NCI-H2196 (cell line): ENCODE measurements around the gene STARD4.

Experiments used
- DNase-seq: peaks from one replicate; lab custom pipeline; 2025; ENCODE audit not compliant: unreplicated experiment; lab: John Stamatoyannopoulos, UW

Gene STARD4

GRCh38 chr5:111528056-111528455 lies 15.7 kb upstream of the STARD4 start:
- no peak for DNase-seq

GRCh38 chr5:111520908-111521307 lies 8.6 kb upstream of the STARD4 start:
- no peak for DNase-seq

GRCh38 chr5:111518777-111519176 lies 6.4 kb upstream of the STARD4 start:
- no peak for DNase-seq

GRCh38 chr5:111517853-111518501 lies 5.6 kb upstream of the STARD4 start:
- no peak for DNase-seq

- DNase-seq: no peak
Measured at GRCh38 chr5:111514087-111514486, 1.8 kb upstream of the STARD4 start.

- no peak for DNase-seq
Measured at GRCh38 chr5:111513131-111513520, 791 bp upstream of the STARD4 start.

- DNase-seq: peak; percentile 70
Measured at GRCh38 chr5:111511831-111512374, 432 bp downstream of the STARD4 start.

GRCh38 chr5:111511174-111511830 lies 1.0 kb downstream of the STARD4 start:
- DNase-seq: no peak

GRCh38 chr5:111509119-111509518 lies 3.2 kb downstream of the STARD4 start:
- DNase-seq: no peak

- no peak for DNase-seq
Measured at GRCh38 chr5:111507276-111507675, 5.1 kb downstream of the STARD4 start.

GRCh38 chr5:111505096-111505495 lies 7.2 kb downstream of the STARD4 start:
- DNase-seq: no peak

GRCh38 chr5:111502956-111503355 lies 9.4 kb downstream of the STARD4 start:
- no peak for DNase-seq

- no peak for DNase-seq
Measured at GRCh38 chr5:111498346-111498745, 14.0 kb downstream of the STARD4 start.

GRCh38 chr5:111495159-111495558 lies 17.2 kb downstream of the STARD4 start:
- no peak for DNase-seq

- DNase-seq: no peak
Measured at GRCh38 chr5:111494355-111494999, 17.9 kb downstream of the STARD4 start.

GRCh38 chr5:111493031-111493430 lies 19.3 kb downstream of the STARD4 start:
- no peak for DNase-seq

- no peak for DNase-seq
Measured at GRCh38 chr5:111488353-111488752, 24.0 kb downstream of the STARD4 start.

GRCh38 chr5:111486926-111487325 lies 25.4 kb downstream of the STARD4 start:
- no peak for DNase-seq

GRCh38 chr5:111486055-111486454 lies 26.3 kb downstream of the STARD4 start:
- DNase-seq: no peak

- DNase-seq: no peak
Measured at GRCh38 chr5:111480346-111480745, 32.0 kb downstream of the STARD4 start.

- no peak for DNase-seq
Measured at GRCh38 chr5:111478898-111479297, 33.4 kb downstream of the STARD4 start.

GRCh38 chr5:111478266-111478665 lies 34.1 kb downstream of the STARD4 start:
- DNase-seq: no peak
